ENCODE data around the gene CHRNB2. TPM values are rescaled to one million over a fixed set of nuclear protein-coding genes. Genes with fewer than 3 reads are reported as not detected.
"Not testable (repeated sequence)": the region's sequence is repeated elsewhere in the genome, so short reads cannot be mapped to it uniquely, and the experiment has no call there.

CHRNB2 gene, protein sequence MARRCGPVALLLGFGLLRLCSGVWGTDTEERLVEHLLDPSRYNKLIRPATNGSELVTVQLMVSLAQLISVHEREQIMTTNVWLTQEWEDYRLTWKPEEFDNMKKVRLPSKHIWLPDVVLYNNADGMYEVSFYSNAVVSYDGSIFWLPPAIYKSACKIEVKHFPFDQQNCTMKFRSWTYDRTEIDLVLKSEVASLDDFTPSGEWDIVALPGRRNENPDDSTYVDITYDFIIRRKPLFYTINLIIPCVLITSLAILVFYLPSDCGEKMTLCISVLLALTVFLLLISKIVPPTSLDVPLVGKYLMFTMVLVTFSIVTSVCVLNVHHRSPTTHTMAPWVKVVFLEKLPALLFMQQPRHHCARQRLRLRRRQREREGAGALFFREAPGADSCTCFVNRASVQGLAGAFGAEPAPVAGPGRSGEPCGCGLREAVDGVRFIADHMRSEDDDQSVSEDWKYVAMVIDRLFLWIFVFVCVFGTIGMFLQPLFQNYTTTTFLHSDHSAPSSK
- not detected for total RNA-seq
- under 1 TPM in 1 of 2 donors, not detected in 1; 0.08 TPM for polyA plus RNA-seq
- long read RNA-seq, donor 1, partial matches to known transcripts = 0 of 1 reads
- long read RNA-seq, donor 1, other reads (novel, unspliced or antisense) = 1 of 1 reads
- long read RNA-seq, donor 2 = 0 reads

- DNase-seq = peak; percentile 65 to 89
- Histone ChIP-seq H3K4me3 (ENCODE audit: low read length in 2 of 2) (no peak within 1 kb of the TSS), H3K36me3 (ENCODE audit: control insufficient read depth in 1 of 2, insufficient read depth in 2 of 2, low read length in 1 of 2) (no peaks in the 10 kb centered on the region), H3K27ac (ENCODE audit: low read depth in 1 of 2, low read length in 2 of 2) (no peak within 1 kb of the TSS), H3K4me1 (ENCODE audit: control insufficient read depth in 1 of 2, insufficient read depth in 2 of 2, low read length in 2 of 2) (no peaks in the 10 kb centered on the region), H3K9me3 (ENCODE audit: control insufficient read depth, low read length) (no peaks in the 10 kb centered on the region), H3K27me3 (ENCODE audit: control insufficient read depth in 1 of 2, insufficient read depth in 2 of 2, low read length in 1 of 2) (no peaks in the 10 kb centered on the region)
- ATAC-seq (ENCODE audit: low FRiP score) = peak; percentile 89
- 2% methylated on average over 52 to 53 of the region's 53 CpGs for WGBS, 2 donors
- intact Hi-C loops (cut with DNase I) = loop anchor here in 1 of 2 donors (5.0 kb wide), 1 partner anchor 195 kb away; no protein-coding TSS in a partner anchor
Observed at GRCh38 chr1:154567386-154568156, at the start of gene CHRNB2. TSS of gene CHRNB2 (plus strand) at chr1:154567778. CDS start at chr1:154568045, 267 bp downstream.

- Histone ChIP-seq H3K27me3 (ENCODE audit: control insufficient read depth in 1 of 2, insufficient read depth in 2 of 2, low read length in 1 of 2) (peaks cover 0 to 3% of the 10 kb centered on the region in 2 donors), H3K9me3 (ENCODE audit: control insufficient read depth, low read length) (peaks cover 6% of the 10 kb centered on the region), H3K27ac (ENCODE audit: low read depth in 1 of 2, low read length in 2 of 2) (no peak overlapping the region), H3K4me3 (ENCODE audit: low read length in 2 of 2) (no peak overlapping the region), H3K4me1 (ENCODE audit: control insufficient read depth in 1 of 2, insufficient read depth in 2 of 2, low read length in 2 of 2) (no peaks in the 10 kb centered on the region), H3K36me3 (ENCODE audit: control insufficient read depth in 1 of 2, insufficient read depth in 2 of 2, low read length in 1 of 2) (no peaks in the 10 kb centered on the region)
- WGBS, 2 donors = 62 to 66% methylated on average over 9 of the region's 9 CpGs
- DNase-seq = no peak
- intact Hi-C loops (cut with DNase I) = no loop called here
- no peak for ATAC-seq (ENCODE audit: low FRiP score)
Observed at GRCh38 chr1:154519591-154519991, 48.0 kb upstream of the CHRNB2 start.

DNA sequence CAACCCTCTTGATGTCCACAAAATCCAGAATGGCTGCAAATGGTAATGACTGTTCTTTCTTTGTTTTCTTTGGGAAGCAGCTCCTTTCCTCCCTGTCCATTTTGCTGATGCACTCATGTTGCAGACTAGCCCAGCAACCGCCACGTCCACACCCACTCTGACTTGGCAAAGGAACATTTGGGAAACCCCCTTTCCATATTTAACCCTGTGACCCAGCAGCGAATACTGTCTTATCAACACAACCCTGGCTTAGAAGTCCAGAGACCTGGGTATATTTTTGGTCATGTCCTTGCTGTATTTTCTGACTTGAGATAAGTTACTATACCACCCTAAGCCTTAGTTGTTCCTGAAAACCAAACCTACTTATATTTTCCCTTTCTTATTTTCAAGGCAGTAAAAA lies 47.2 kb upstream of the CHRNB2 start:
- DNase-seq = no peak
- intact Hi-C loops (cut with DNase I) = no loop called here
- WGBS, 2 donors = 13 to 22% methylated on average over 3 of the region's 3 CpGs

GRCh38 chr1:154521695-154522094 lies 45.9 kb upstream of the CHRNB2 start:
- Histone ChIP-seq H3K27ac (ENCODE audit: low read depth in 1 of 2, low read length in 2 of 2) (no peak overlapping the region), H3K4me1 (ENCODE audit: control insufficient read depth in 1 of 2, insufficient read depth in 2 of 2, low read length in 2 of 2) (no peaks in the 10 kb centered on the region), H3K4me3 (ENCODE audit: low read length in 2 of 2) (no peak overlapping the region), H3K9me3 (ENCODE audit: control insufficient read depth, low read length) (peaks cover 9% of the 10 kb centered on the region), H3K27me3 (ENCODE audit: control insufficient read depth in 1 of 2, insufficient read depth in 2 of 2, low read length in 1 of 2) (peaks cover 0 to 3% of the 10 kb centered on the region in 2 donors), H3K36me3 (ENCODE audit: control insufficient read depth in 1 of 2, insufficient read depth in 2 of 2, low read length in 1 of 2) (no peaks in the 10 kb centered on the region)
- DNase-seq (no peak), ATAC-seq (ENCODE audit: low FRiP score) (no peak)
- WGBS, 2 donors = 53 to 55% methylated on average over 3 of the region's 3 CpGs
- intact Hi-C loops (cut with DNase I) = no loop called here

More for the DNA sequence above, 47.2 kb upstream of the CHRNB2 start:
- H3K4me1 ChIP-seq (ENCODE audit: control insufficient read depth in 1 of 2, insufficient read depth in 2 of 2, low read length in 2 of 2) = no peaks in the 10 kb centered on the region
- H3K4me3 ChIP-seq (ENCODE audit: low read length in 2 of 2) = no peak overlapping the region
- ATAC-seq (ENCODE audit: low FRiP score) = no peak
- no peaks in the 10 kb centered on the region for H3K36me3 ChIP-seq (ENCODE audit: control insufficient read depth in 1 of 2, insufficient read depth in 2 of 2, low read length in 1 of 2)
- H3K27me3 ChIP-seq (ENCODE audit: control insufficient read depth in 1 of 2, insufficient read depth in 2 of 2, low read length in 1 of 2) = peaks cover 0 to 3% of the 10 kb centered on the region in 2 donors
- H3K9me3 ChIP-seq (ENCODE audit: control insufficient read depth, low read length) = peaks cover 9% of the 10 kb centered on the region
- H3K27ac ChIP-seq (ENCODE audit: low read depth in 1 of 2, low read length in 2 of 2) = no peak overlapping the region

DNA sequence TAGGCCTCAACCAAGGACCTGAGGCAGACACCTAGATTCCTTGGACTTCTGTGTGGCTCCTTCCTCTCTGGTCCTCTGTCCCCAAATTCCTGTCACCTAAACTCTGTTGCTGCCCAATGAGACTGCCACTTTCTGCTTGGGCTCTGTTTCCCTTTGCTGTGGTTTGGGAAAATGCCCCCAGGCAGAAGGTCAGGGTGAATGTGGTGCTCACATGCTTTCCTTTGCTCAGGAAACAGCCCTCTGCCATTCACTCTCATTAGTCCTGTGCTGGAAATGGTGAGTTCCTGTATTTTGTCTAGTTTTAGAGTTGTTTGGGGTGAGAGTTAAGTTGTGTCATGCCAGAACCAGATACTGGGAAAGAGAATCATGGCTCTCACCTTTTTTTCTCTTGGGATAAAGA lies 42.7 kb upstream of the CHRNB2 start:
- no peak overlapping the region for H3K27ac ChIP-seq (ENCODE audit: low read depth in 1 of 2, low read length in 2 of 2)
- peaks cover 7% of the 10 kb centered on the region for H3K9me3 ChIP-seq (ENCODE audit: control insufficient read depth, low read length)
- intact Hi-C loops (cut with DNase I) = no loop called here
- no peaks in the 10 kb centered on the region for H3K27me3 ChIP-seq (ENCODE audit: control insufficient read depth in 1 of 2, insufficient read depth in 2 of 2, low read length in 1 of 2)
- H3K4me3 ChIP-seq (ENCODE audit: low read length in 2 of 2) = no peak overlapping the region
- no peak for DNase-seq
- no peaks in the 10 kb centered on the region for H3K36me3 ChIP-seq (ENCODE audit: control insufficient read depth in 1 of 2, insufficient read depth in 2 of 2, low read length in 1 of 2)
- H3K4me1 ChIP-seq (ENCODE audit: control insufficient read depth in 1 of 2, insufficient read depth in 2 of 2, low read length in 2 of 2) = no peaks in the 10 kb centered on the region
- ATAC-seq (ENCODE audit: low FRiP score) = no peak

- H3K9me3 ChIP-seq (ENCODE audit: control insufficient read depth, low read length) = peaks cover 7% of the 10 kb centered on the region
- DNase-seq = no peak
- no peaks in the 10 kb centered on the region for H3K4me1 ChIP-seq (ENCODE audit: control insufficient read depth in 1 of 2, insufficient read depth in 2 of 2, low read length in 2 of 2)
- H3K4me3 ChIP-seq (ENCODE audit: low read length in 2 of 2) = no peak overlapping the region
- 66 to 68% methylated on average over 6 of the region's 6 CpGs for WGBS, 2 donors
- H3K27ac ChIP-seq (ENCODE audit: low read depth in 1 of 2, low read length in 2 of 2) = no peak overlapping the region
- no peak for ATAC-seq (ENCODE audit: low FRiP score)
- no peaks in the 10 kb centered on the region for H3K36me3 ChIP-seq (ENCODE audit: control insufficient read depth in 1 of 2, insufficient read depth in 2 of 2, low read length in 1 of 2)
- intact Hi-C loops (cut with DNase I) = no loop called here
- no peaks in the 10 kb centered on the region for H3K27me3 ChIP-seq (ENCODE audit: control insufficient read depth in 1 of 2, insufficient read depth in 2 of 2, low read length in 1 of 2)
Observed at GRCh38 chr1:154527192-154527591, 40.4 kb upstream of the CHRNB2 start.

- ATAC-seq (ENCODE audit: low FRiP score) (no peak), DNase-seq (no peak)
- WGBS, 2 donors = 91 to 92% methylated on average over 6 of the region's 6 CpGs
- Histone ChIP-seq H3K4me3 (ENCODE audit: low read length in 2 of 2) (no peak overlapping the region), H3K27me3 (ENCODE audit: control insufficient read depth in 1 of 2, insufficient read depth in 2 of 2, low read length in 1 of 2) (no peaks in the 10 kb centered on the region), H3K9me3 (ENCODE audit: control insufficient read depth, low read length) (peaks cover 4% of the 10 kb centered on the region), H3K36me3 (ENCODE audit: control insufficient read depth in 1 of 2, insufficient read depth in 2 of 2, low read length in 1 of 2) (no peaks in the 10 kb centered on the region), H3K27ac (ENCODE audit: low read depth in 1 of 2, low read length in 2 of 2) (no peak overlapping the region), H3K4me1 (ENCODE audit: control insufficient read depth in 1 of 2, insufficient read depth in 2 of 2, low read length in 2 of 2) (no peaks in the 10 kb centered on the region)
- intact Hi-C loops (cut with DNase I) = no loop called here
Observed at GRCh38 chr1:154529308-154529707, 38.3 kb upstream of the CHRNB2 start.

GRCh38 chr1:154531950-154532349 lies 35.6 kb upstream of the CHRNB2 start:
- H3K4me1 ChIP-seq (ENCODE audit: control insufficient read depth in 1 of 2, insufficient read depth in 2 of 2, low read length in 2 of 2); DNase-seq; intact Hi-C loops (cut with DNase I); H3K27ac ChIP-seq (ENCODE audit: low read depth in 1 of 2, low read length in 2 of 2); ATAC-seq (ENCODE audit: low FRiP score); H3K9me3 ChIP-seq (ENCODE audit: control insufficient read depth, low read length); H3K36me3 ChIP-seq (ENCODE audit: control insufficient read depth in 1 of 2, insufficient read depth in 2 of 2, low read length in 1 of 2); H3K27me3 ChIP-seq (ENCODE audit: control insufficient read depth in 1 of 2, insufficient read depth in 2 of 2, low read length in 1 of 2); H3K4me3 ChIP-seq (ENCODE audit: low read length in 2 of 2): not testable (repeated sequence)
- 97% methylated on average over 13 of the region's 13 CpGs for WGBS, 2 donors

Measured in aorta (tissue), 5 donors.